Calu3 (cell line): ENCODE measurements around the gene PTPRG. TPM values are rescaled to one million over a fixed set of nuclear protein-coding genes. Genes with fewer than 3 reads are reported as not detected.

Experiments
- BruUV-seq: library from RNA; stranded (reverse); fragments of 400-500 nt; replicated peaks from 2 replicates; lab custom pipeline; 2021; lab: Mats Ljungman, UMichigan
- CTCF ChIA-PET: fragments of 300-600 bp; sonication (Branson Sonifier 250); formaldehyde crosslinking; loops from one replicate; lab custom pipeline; 2022; ENCODE audit warnings: antibody characterized with exemption; lab: Charles Lee
- DNase-seq: peaks from one replicate; pipeline ENCODE4 v3.0.0; 2022
- H3K27ac Mint-ChIP-seq: one replicate; pipeline ENCODE4 v1.8.0; 2022; ENCODE audit warnings: mixed read lengths; ENCODE audit not compliant: unreplicated experiment
- H3K27me3 Mint-ChIP-seq: one replicate; pipeline ENCODE4 v1.8.0; 2022; ENCODE audit warnings: mixed read lengths; ENCODE audit not compliant: unreplicated experiment
- H3K36me3 Mint-ChIP-seq: one replicate; pipeline ENCODE4 v1.8.0; 2022; ENCODE audit warnings: mild to moderate bottlenecking, moderate library complexity, mixed read lengths; ENCODE audit not compliant: insufficient read depth, unreplicated experiment
- H3K4me1 Mint-ChIP-seq: one replicate; pipeline ENCODE4 v1.8.0; 2022; ENCODE audit warnings: mild to moderate bottlenecking, low read depth, mixed read lengths; ENCODE audit not compliant: unreplicated experiment
- H3K4me3 Mint-ChIP-seq: one replicate; pipeline ENCODE4 v1.8.0; 2022; ENCODE audit warnings: mild to moderate bottlenecking, low read depth, moderate library complexity, mixed read lengths; ENCODE audit not compliant: unreplicated experiment
- H3K9me3 Mint-ChIP-seq: one replicate; pipeline ENCODE4 v1.8.0; 2022; ENCODE audit warnings: low read depth, mixed read lengths; ENCODE audit not compliant: unreplicated experiment
- intact Hi-C: fragments of 100-400 bp; cut with micrococcal nuclease; formaldehyde crosslinking; loops from one replicate; pipeline ENCODE4 v1.10.0; 2022; ENCODE audit not compliant: unreplicated experiment
- total RNA-seq: library from RNA; stranded (reverse); gene quantifications from 2 replicates; pipeline ENCODE4 v1.2.3, GENCODE V29; 2022
- TF ChIP-seq, protein P1 (sequence below): fragments of 200-600 bp; IDR thresholded peaks from one replicate; pipeline ENCODE4 v1.8.0; 2022; ENCODE audit warnings: antibody characterized with exemption; ENCODE audit not compliant: unreplicated experiment

Gene PTPRG
- total RNA-seq, 1 experiment from 2014 or later: 0.35 TPM

DNA sequence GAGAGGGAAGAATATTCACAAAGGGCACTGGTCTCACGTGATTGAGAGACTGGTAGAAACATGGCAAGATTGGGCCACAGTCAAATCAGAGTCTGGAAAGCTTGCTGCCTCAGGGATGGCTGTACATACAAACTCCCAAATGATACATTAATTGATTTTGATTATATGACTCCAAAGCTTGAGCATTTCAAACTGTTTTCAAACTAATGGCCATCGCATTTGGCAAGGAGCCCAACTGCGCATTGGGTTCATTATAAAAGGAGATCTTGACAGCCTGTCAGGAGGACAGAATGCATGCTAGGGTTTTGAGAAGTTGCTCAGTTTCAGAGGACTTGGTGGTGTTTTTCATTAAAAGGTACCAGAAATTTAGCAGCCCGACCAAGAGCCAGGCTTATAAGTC is 117.7 kb downstream of the PTPRG start:
- Mint-ChIP-seq H3K36me3 (no peaks in the 10 kb centered on the region), H3K27ac (no peak overlapping the region), H3K4me3 (no peak overlapping the region), H3K9me3 (peaks cover 14% of the 10 kb centered on the region), H3K27me3 (no peaks in the 10 kb centered on the region), H3K4me1 (no peaks in the 10 kb centered on the region)
- TF ChIP-seq, protein P1, sequence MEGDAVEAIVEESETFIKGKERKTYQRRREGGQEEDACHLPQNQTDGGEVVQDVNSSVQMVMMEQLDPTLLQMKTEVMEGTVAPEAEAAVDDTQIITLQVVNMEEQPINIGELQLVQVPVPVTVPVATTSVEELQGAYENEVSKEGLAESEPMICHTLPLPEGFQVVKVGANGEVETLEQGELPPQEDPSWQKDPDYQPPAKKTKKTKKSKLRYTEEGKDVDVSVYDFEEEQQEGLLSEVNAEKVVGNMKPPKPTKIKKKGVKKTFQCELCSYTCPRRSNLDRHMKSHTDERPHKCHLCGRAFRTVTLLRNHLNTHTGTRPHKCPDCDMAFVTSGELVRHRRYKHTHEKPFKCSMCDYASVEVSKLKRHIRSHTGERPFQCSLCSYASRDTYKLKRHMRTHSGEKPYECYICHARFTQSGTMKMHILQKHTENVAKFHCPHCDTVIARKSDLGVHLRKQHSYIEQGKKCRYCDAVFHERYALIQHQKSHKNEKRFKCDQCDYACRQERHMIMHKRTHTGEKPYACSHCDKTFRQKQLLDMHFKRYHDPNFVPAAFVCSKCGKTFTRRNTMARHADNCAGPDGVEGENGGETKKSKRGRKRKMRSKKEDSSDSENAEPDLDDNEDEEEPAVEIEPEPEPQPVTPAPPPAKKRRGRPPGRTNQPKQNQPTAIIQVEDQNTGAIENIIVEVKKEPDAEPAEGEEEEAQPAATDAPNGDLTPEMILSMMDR: no peak
- CTCF ChIA-PET: no interaction called here
- DNase-seq: no peak
- intact Hi-C loops: no loop called here
- no TSS peak for BruUV-seq

DNA sequence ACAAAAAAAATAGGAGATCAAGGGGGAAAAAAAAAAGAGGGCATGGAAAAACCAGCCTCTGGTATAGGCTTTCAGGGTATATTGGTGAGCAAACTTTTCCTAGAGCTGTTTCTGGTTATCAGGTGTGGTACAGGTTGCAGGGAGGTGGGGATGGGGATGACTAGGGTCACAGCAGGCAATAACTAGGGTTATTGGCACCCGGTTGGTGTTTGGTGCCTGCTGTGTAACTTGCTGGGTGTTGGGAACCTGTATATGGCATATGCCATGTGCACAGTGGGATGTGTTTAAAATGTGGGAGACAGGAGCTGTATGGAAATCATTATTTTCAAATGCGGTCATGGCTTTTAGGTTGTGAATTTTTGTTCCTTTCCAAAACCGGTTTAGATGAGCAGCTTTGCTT is 119.2 kb downstream of the PTPRG start:
- no peak for DNase-seq
- H3K9me3 Mint-ChIP-seq: peaks cover 22% of the 10 kb centered on the region
- CTCF ChIA-PET: no interaction called here
- no peaks in the 10 kb centered on the region for H3K4me1 Mint-ChIP-seq
- TF ChIP-seq, protein P1: no peak
- no peaks in the 10 kb centered on the region for H3K36me3 Mint-ChIP-seq
- no peak overlapping the region for H3K4me3 Mint-ChIP-seq
- H3K27me3 Mint-ChIP-seq: no peaks in the 10 kb centered on the region
- BruUV-seq: no TSS peak
- intact Hi-C loops: no loop called here
- H3K27ac Mint-ChIP-seq: no peak overlapping the region

GRCh38 chr3:61681636-61682035 is 120.3 kb downstream of the PTPRG start:
- DNase-seq: no peak
- no TSS peak for BruUV-seq
- intact Hi-C loops: no loop called here
- Mint-ChIP-seq H3K4me3 (no peak overlapping the region), H3K27me3 (no peaks in the 10 kb centered on the region), H3K27ac (no peak overlapping the region), H3K4me1 (no peaks in the 10 kb centered on the region), H3K36me3 (no peaks in the 10 kb centered on the region), H3K9me3 (peaks cover 25% of the 10 kb centered on the region)
- CTCF ChIA-PET: no interaction called here
- TF ChIP-seq, protein P1: no peak

GRCh38 chr3:61682671-61683548 is 121.5 kb downstream of the PTPRG start:
- no peaks in the 10 kb centered on the region for H3K27me3 Mint-ChIP-seq
- H3K27ac Mint-ChIP-seq: no peak overlapping the region
- TF ChIP-seq, protein P1: no peak
- BruUV-seq: no TSS peak
- CTCF ChIA-PET: no interaction called here
- no peaks in the 10 kb centered on the region for H3K4me1 Mint-ChIP-seq
- peaks cover 22% of the 10 kb centered on the region for H3K9me3 Mint-ChIP-seq
- H3K36me3 Mint-ChIP-seq: no peaks in the 10 kb centered on the region
- no peak overlapping the region for H3K4me3 Mint-ChIP-seq
- intact Hi-C loops: no loop called here
- DNase-seq: no peak
